ENCODE data around the gene FAM204A. TPM values are rescaled to one million over a fixed set of nuclear protein-coding genes. Genes with fewer than 3 reads are reported as not detected.

Gene FAM204A
- total RNA-seq, 1 experiment from 2014 or later = 27.3 TPM

DNA sequence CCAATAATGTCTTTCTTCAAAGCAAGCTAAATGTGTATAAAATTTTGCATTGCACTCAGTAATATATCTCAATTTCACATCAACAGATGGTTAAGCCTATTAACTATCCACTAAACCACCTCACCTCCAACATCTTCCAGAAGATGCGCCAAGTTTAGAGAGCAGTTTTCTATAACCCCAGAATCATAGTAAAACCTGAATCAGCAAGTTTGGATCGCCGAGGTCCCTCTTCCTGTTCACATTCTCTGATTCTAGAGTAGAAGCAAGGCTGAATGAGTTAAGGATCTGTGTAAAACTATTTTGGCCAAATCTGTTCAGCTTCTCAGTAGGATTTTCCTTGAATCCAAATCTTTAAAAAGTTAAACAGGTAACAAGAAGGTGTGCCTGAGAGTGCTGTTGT is 1.4 kb upstream of the FAM204A start:
- Histone ChIP-seq H3K36me3 (ENCODE audit: low read depth, low read length) (no peaks in the 10 kb centered on the region), H3K4me3 (ENCODE audit: low read length) (no peak overlapping the region), H3K27me3 (ENCODE audit: low read length) (0 out of 2 replicates have a peak, but pooled peaks cover 4% of the 10 kb centered on the region), H3F3A (ENCODE audit: low read length, unreplicated experiment) (no peaks in the 10 kb centered on the region), H3K4me2 (ENCODE audit: low read length) (no peak overlapping the region), H3K9me3 (ENCODE audit: low read length) (no peaks in the 10 kb centered on the region), H3K27ac (ENCODE audit: low read length) (no peak overlapping the region), H3K4me1 (ENCODE audit: insufficient read depth, low read length) (peaks cover 16% of the 10 kb centered on the region; the same call in 1 of the 2 replicates), H3K9ac (ENCODE audit: low read length) (no peak overlapping the region), H3K79me2 (ENCODE audit: low read length) (peaks cover 32% of the 10 kb centered on the region), H2AFZ (ENCODE audit: low read length) (no peak overlapping the region), H3K9me2 (replicated peaks; ENCODE audit: low read length) (no peaks in the 10 kb centered on the region), H4K20me1 (ENCODE audit: low read length) (no peaks in the 10 kb centered on the region)
- TF ChIP-seq, protein P1, sequence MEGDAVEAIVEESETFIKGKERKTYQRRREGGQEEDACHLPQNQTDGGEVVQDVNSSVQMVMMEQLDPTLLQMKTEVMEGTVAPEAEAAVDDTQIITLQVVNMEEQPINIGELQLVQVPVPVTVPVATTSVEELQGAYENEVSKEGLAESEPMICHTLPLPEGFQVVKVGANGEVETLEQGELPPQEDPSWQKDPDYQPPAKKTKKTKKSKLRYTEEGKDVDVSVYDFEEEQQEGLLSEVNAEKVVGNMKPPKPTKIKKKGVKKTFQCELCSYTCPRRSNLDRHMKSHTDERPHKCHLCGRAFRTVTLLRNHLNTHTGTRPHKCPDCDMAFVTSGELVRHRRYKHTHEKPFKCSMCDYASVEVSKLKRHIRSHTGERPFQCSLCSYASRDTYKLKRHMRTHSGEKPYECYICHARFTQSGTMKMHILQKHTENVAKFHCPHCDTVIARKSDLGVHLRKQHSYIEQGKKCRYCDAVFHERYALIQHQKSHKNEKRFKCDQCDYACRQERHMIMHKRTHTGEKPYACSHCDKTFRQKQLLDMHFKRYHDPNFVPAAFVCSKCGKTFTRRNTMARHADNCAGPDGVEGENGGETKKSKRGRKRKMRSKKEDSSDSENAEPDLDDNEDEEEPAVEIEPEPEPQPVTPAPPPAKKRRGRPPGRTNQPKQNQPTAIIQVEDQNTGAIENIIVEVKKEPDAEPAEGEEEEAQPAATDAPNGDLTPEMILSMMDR (conservative IDR thresholded peaks at IDR 0.05; ENCODE audit: low read depth, low read length) = no peak
- ATAC-seq (no peak), DNase-seq (no peak)
- ChIA-PET CTCF (no interaction called here), POLR2A (ENCODE audit: unreplicated experiment) (no interaction called here)
- intact Hi-C loops (cut with micrococcal nuclease) = loop anchor here (5.0 kb wide), 2 partner anchors 41 to 886 kb away; no protein-coding TSS in a partner anchor
- BruUV-seq (replicated peaks) = no TSS peak

DNA sequence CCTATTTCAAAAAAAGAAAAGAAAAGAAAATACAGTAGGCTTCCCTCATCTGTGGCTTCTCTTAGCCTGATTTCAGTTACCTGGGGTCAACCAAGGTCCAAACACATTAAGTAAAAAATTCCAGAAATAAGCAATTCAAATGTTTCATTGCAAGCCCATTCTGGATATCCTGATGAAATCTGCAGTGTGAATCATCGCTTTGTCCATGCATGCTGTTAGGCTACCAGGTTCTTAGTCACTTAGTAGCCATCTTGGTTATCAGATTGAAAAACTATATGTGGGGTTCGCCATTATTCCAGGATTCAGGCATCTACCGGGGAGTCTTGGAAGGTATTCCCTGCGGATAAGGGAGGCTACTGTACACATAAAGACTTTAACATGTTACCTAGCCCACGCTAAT is 991 bp upstream of the FAM204A start:
- ATAC-seq (no peak), DNase-seq (peak; percentile 12)
- CTCF ChIA-PET = no interaction called here
- Histone ChIP-seq H3F3A (ENCODE audit: low read length, unreplicated experiment) (no peaks in the 10 kb centered on the region), H3K36me3 (ENCODE audit: low read depth, low read length) (no peaks in the 10 kb centered on the region), H3K27me3 (ENCODE audit: low read length) (0 out of 2 replicates have a peak, but pooled peaks cover 4% of the 10 kb centered on the region), H3K4me1 (ENCODE audit: insufficient read depth, low read length) (peaks cover 16% of the 10 kb centered on the region; the same call in 1 of the 2 replicates), H3K9me3 (ENCODE audit: low read length) (no peaks in the 10 kb centered on the region), H3K4me3 (ENCODE audit: low read length) (no peak overlapping the region), H2AFZ (ENCODE audit: low read length) (0 out of 2 replicates have a peak overlapping the region, but pooled peaks have one; percentile 92), H3K9ac (ENCODE audit: low read length) (no peak overlapping the region), H3K79me2 (ENCODE audit: low read length) (peaks cover 33% of the 10 kb centered on the region), H3K27ac (ENCODE audit: low read length) (no peak overlapping the region), H4K20me1 (ENCODE audit: low read length) (no peaks in the 10 kb centered on the region), H3K9me2 (replicated peaks; ENCODE audit: low read length) (no peaks in the 10 kb centered on the region), H3K4me2 (ENCODE audit: low read length) (0 out of 2 replicates have a peak overlapping the region, but pooled peaks have one; percentile 85)
- POLR2A ChIA-PET (ENCODE audit: unreplicated experiment) = no interaction called here
- no TSS peak for BruUV-seq (replicated peaks)
- intact Hi-C loops (cut with micrococcal nuclease) = loop anchor here (5.0 kb wide), 2 partner anchors 41 to 886 kb away; no protein-coding TSS in a partner anchor
- TF ChIP-seq EZH2phosphoT487 (IDR thresholded peaks at IDR 0.05; ENCODE audit: borderline replicate concordance, low read length) = no peak

GRCh38 chr10:118342638-118343020 is 505 bp upstream of the FAM204A start:
- TSS peak; percentile 26 for BruUV-seq (replicated peaks)
- Histone ChIP-seq H3K27me3 (ENCODE audit: low read length) (0 out of 2 replicates have a peak, but pooled peaks cover 4% of the 10 kb centered on the region), H3K9me2 (replicated peaks; ENCODE audit: low read length) (no peaks in the 10 kb centered on the region), H3K4me2 (ENCODE audit: low read length) (peak overlapping the region; percentile 85), H3K4me1 (ENCODE audit: insufficient read depth, low read length) (peaks cover 16% of the 10 kb centered on the region; the same call in 1 of the 2 replicates), H2AFZ (ENCODE audit: low read length) (peak overlapping the region; percentile 92), H3K79me2 (ENCODE audit: low read length) (peaks cover 36% of the 10 kb centered on the region), H3K27ac (ENCODE audit: low read length) (no peak overlapping the region), H3K36me3 (ENCODE audit: low read depth, low read length) (no peaks in the 10 kb centered on the region), H4K20me1 (ENCODE audit: low read length) (no peaks in the 10 kb centered on the region), H3F3A (ENCODE audit: low read length, unreplicated experiment) (no peaks in the 10 kb centered on the region), H3K4me3 (ENCODE audit: low read length) (peak overlapping the region; percentile 86), H3K9ac (ENCODE audit: low read length) (peak overlapping the region; percentile 86; the same call in 1 of the 2 replicates), H3K9me3 (ENCODE audit: low read length) (no peaks in the 10 kb centered on the region)
- intact Hi-C loops (cut with micrococcal nuclease) = loop anchor here (5.0 kb wide), 2 partner anchors 40 to 885 kb away; no protein-coding TSS in a partner anchor
- TF ChIP-seq EZH2phosphoT487 (IDR thresholded peaks at IDR 0.05; ENCODE audit: borderline replicate concordance, low read length) (no peak), EZH2 (IDR thresholded peaks at IDR 0.05; ENCODE audit: low read length, unreplicated experiment) (no peak)
- TF ChIP-seq, protein P1 (conservative IDR thresholded peaks at IDR 0.05; ENCODE audit: low read depth, low read length) = no peak
- ATAC-seq = no peak
- ChIA-PET POLR2A (ENCODE audit: unreplicated experiment) (no interaction called here), CTCF (no interaction called here)
- no peak for DNase-seq
